Limb (tissue), 2 donors: ENCODE data around the gene TOMM20.
"Not testable (repeated sequence)": the region's sequence is repeated elsewhere in the genome, so short reads cannot be mapped to it uniquely, and the experiment has no call there.

Experiments used
- DNase-seq, 2 donors: peaks; one replicate each; pipeline ENCODE4 v3.0.0-alpha.2; 2016; ENCODE audit errors: extremely low spot score in 2 of 2

TOMM20 gene

GRCh38 chr1:235079443-235080296, 49.0 kb downstream of the TOMM20 start:
- DNase-seq, result no peak

GRCh38 chr1:235078480-235079381, 49.9 kb downstream of the TOMM20 start:
- DNase-seq, result no peak

GRCh38 chr1:235077571-235078479, 50.8 kb downstream of the TOMM20 start:
- no peak for DNase-seq

GRCh38 chr1:235077163-235077540, 51.5 kb downstream of the TOMM20 start:
- DNase-seq, result no peak

GRCh38 chr1:235076504-235077162, 52.0 kb downstream of the TOMM20 start:
- no peak for DNase-seq

- DNase-seq, result no peak
These were observed 52.8 kb downstream of the TOMM20 start for GRCh38 chr1:235075777-235076308.

GRCh38 chr1:235075048-235075776, 53.4 kb downstream of the TOMM20 start:
- peak in 1 of 2 donors; percentile 64 for DNase-seq

GRCh38 chr1:235074523-235075047, 54.1 kb downstream of the TOMM20 start:
- peak in 1 of 2 donors; percentile 63 for DNase-seq

GRCh38 chr1:235073968-235074522, 54.6 kb downstream of the TOMM20 start:
- no peak for DNase-seq

- no peak for DNase-seq
These were observed 55.2 kb downstream of the TOMM20 start for GRCh38 chr1:235073331-235073967.

- DNase-seq, result not testable (repeated sequence)
These were observed 56.1 kb downstream of the TOMM20 start for GRCh38 chr1:235072577-235072976.

- DNase-seq, result no peak
These were observed 56.5 kb downstream of the TOMM20 start for GRCh38 chr1:235072096-235072495.

- no peak for DNase-seq
These were observed 57.8 kb downstream of the TOMM20 start for GRCh38 chr1:235070819-235071218.

- DNase-seq, result peak in 1 of 2 donors; percentile 54
These were observed 58.8 kb downstream of the TOMM20 start for GRCh38 chr1:235069577-235070563.

- DNase-seq, result no peak
These were observed 59.5 kb downstream of the TOMM20 start for GRCh38 chr1:235069176-235069575.

- DNase-seq, result no peak
These were observed 60.2 kb downstream of the TOMM20 start for GRCh38 chr1:235068158-235069121.
